Calu3 (cell line): ENCODE data around the gene SLC25A25. TPM values are rescaled to one million over a fixed set of nuclear protein-coding genes. Genes with fewer than 3 reads are reported as not detected.

ENCODE experiments used
- BruUV-seq: library from RNA; stranded (reverse); fragments of 400-500 nt; replicated peaks from 2 replicates; lab custom pipeline; 2021; lab: Mats Ljungman, UMichigan
- CTCF ChIA-PET: fragments of 300-600 bp; sonication (Branson Sonifier 250); formaldehyde crosslinking; loops from one replicate; lab custom pipeline; 2022; ENCODE audit warnings: antibody characterized with exemption; lab: Charles Lee
- DNase-seq: peaks from one replicate; pipeline ENCODE4 v3.0.0; 2022
- H3K27ac Mint-ChIP-seq: one replicate; pipeline ENCODE4 v1.8.0; 2022; ENCODE audit warnings: mixed read lengths; ENCODE audit not compliant: unreplicated experiment
- H3K27me3 Mint-ChIP-seq: one replicate; pipeline ENCODE4 v1.8.0; 2022; ENCODE audit warnings: mixed read lengths; ENCODE audit not compliant: unreplicated experiment
- H3K36me3 Mint-ChIP-seq: one replicate; pipeline ENCODE4 v1.8.0; 2022; ENCODE audit warnings: mild to moderate bottlenecking, moderate library complexity, mixed read lengths; ENCODE audit not compliant: insufficient read depth, unreplicated experiment
- H3K4me1 Mint-ChIP-seq: one replicate; pipeline ENCODE4 v1.8.0; 2022; ENCODE audit warnings: mild to moderate bottlenecking, low read depth, mixed read lengths; ENCODE audit not compliant: unreplicated experiment
- H3K4me3 Mint-ChIP-seq: one replicate; pipeline ENCODE4 v1.8.0; 2022; ENCODE audit warnings: mild to moderate bottlenecking, low read depth, moderate library complexity, mixed read lengths; ENCODE audit not compliant: unreplicated experiment
- H3K9me3 Mint-ChIP-seq: one replicate; pipeline ENCODE4 v1.8.0; 2022; ENCODE audit warnings: low read depth, mixed read lengths; ENCODE audit not compliant: unreplicated experiment
- CTCF ChIP-seq: fragments of 200-600 bp; IDR thresholded peaks from one replicate; pipeline ENCODE4 v1.8.0; 2022; ENCODE audit warnings: antibody characterized with exemption; ENCODE audit not compliant: unreplicated experiment
- intact Hi-C: fragments of 100-400 bp; cut with micrococcal nuclease; formaldehyde crosslinking; loops from one replicate; pipeline ENCODE4 v1.10.0; 2022; ENCODE audit not compliant: unreplicated experiment
- total RNA-seq: library from RNA; stranded (reverse); gene quantifications from 2 replicates; pipeline ENCODE4 v1.2.3, GENCODE V29; 2022

SLC25A25 gene
- total RNA-seq, 1 experiment from 2014 or later: 19.5 TPM

DNA sequence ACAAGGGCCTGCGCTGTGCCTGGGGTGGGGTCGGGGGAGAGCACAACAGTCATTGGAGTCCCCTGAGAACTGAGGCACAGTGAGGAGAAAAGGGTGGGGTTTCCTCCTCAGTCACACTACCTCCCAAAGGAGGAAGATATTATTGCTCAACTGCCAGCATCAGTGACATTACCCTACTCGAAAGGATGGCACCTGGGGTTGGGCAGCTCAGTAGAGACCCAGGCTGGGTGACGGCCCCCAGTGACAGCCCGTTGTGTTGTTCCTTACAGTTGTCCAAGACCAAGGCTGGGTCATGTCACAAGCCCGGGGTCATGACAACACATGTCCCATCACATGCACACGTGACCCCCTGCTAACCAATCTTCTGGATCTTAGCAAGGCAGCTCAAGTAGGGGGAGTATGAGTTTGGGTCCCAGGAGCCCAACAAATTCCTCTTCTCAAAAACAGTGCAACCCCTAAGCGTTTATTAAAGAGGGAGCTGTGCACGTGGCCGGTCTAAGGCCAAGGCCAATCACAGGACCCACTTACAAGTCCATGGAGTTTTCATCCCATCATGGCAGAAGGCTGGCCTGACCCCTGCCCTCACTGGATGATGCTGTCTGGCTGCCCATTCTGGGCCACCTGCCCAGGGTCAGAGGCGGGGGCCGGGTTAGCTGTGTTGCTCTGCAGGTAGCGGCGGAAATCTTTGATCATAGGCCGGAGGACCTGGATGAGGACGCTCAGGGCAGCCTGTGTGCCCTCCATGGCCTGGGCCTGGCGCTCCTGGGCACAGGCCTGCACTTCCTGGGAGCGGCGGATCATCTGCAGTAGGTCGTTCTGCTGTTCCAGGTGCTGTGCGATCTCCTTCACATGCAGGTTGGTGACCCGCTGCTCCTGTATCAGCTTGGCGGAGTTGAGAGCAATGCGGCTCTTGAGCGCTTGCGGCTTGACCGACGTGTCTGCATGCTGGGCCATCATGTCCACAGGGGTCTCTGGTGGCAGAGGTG, 4.9 kb upstream of the SLC25A25 start:
- no TSS peak for BruUV-seq
- intact Hi-C loops: no loop called here
- CTCF ChIA-PET: no interaction called here
- DNase-seq: no peak
- Mint-ChIP-seq H3K27me3 (no peaks in the 10 kb centered on the region), H3K9me3 (no peaks in the 10 kb centered on the region), H3K36me3 (no peaks in the 10 kb centered on the region), H3K4me3 (no peak overlapping the region), H3K4me1 (no peaks in the 10 kb centered on the region), H3K27ac (no peak overlapping the region)
- no peak for TF ChIP-seq CTCF

GRCh38 chr9:128065907-128066712, 1.9 kb upstream of the SLC25A25 start:
- Mint-ChIP-seq H3K27ac (no peak overlapping the region), H3K4me1 (no peaks in the 10 kb centered on the region), H3K36me3 (peaks cover 10% of the 10 kb centered on the region), H3K4me3 (no peak overlapping the region), H3K9me3 (no peaks in the 10 kb centered on the region), H3K27me3 (no peaks in the 10 kb centered on the region)
- TF ChIP-seq CTCF: no peak
- intact Hi-C loops: no loop called here
- CTCF ChIA-PET: interaction anchor here (1.4 kb wide), 1 partner anchor 14 kb away, joined by 5 read pairs; no protein-coding TSS in a partner anchor
- DNase-seq: no peak
- TSS peak; percentile 24 for BruUV-seq

- Mint-ChIP-seq H3K9me3 (no peaks in the 10 kb centered on the region), H3K4me1 (peaks cover 3% of the 10 kb centered on the region), H3K27ac (no peak within 1 kb of the TSS), H3K27me3 (no peaks in the 10 kb centered on the region), H3K36me3 (peaks cover 14% of the 10 kb centered on the region), H3K4me3 (no peak within 1 kb of the TSS)
- BruUV-seq: no TSS peak
- intact Hi-C loops: no loop called here
- no peak for TF ChIP-seq CTCF
- CTCF ChIA-PET: interaction anchor here (0.6 to 2.1 kb wide), 4 partner anchors 12 to 61 kb away, joined by 3 to 11 read pairs (median 4); no protein-coding TSS in a partner anchor
- DNase-seq: peak; percentile 93
These were observed 1.1 kb upstream of the SLC25A25 start, which contains the start of gene NAIF1 for GRCh38 chr9:128066713-128067644. Gene NAIF1 (minus strand): TSS chr9:128067320. CDS start chr9:128067101, 219 bp downstream.
